KOPT-K1 (cell line): Measurements from ENCODE around the gene MYH10.
"Not testable (repeated sequence)": the region's sequence is repeated elsewhere in the genome, so short reads cannot be mapped to it uniquely, and the experiment has no call there.

Experiments used
- H3K27ac ChIP-seq: fragments of 200-600 bp; sonication (generic); 2 replicates; pipeline ENCODE4 v1.5.1; 2016; ENCODE audit warnings: antibody characterized with exemption, mild to moderate bottlenecking, low read depth, low read length; ENCODE audit not compliant: poor library complexity, severe bottlenecking
- H3K36me3 ChIP-seq: fragments of 200-600 bp; sonication (generic); 2 replicates; pipeline ENCODE4 v1.5.1; 2017; ENCODE audit warnings: antibody characterized with exemption, mild to moderate bottlenecking, low read length, moderate library complexity; ENCODE audit not compliant: insufficient read depth
- H3K9me3 ChIP-seq: fragments of 200-600 bp; sonication (generic); 2 replicates; pipeline ENCODE4 v1.5.1; 2017; ENCODE audit warnings: antibody characterized with exemption, low read length, mild to moderate bottlenecking; ENCODE audit not compliant: insufficient read depth, poor library complexity, severe bottlenecking

Gene MYH10

DNA sequence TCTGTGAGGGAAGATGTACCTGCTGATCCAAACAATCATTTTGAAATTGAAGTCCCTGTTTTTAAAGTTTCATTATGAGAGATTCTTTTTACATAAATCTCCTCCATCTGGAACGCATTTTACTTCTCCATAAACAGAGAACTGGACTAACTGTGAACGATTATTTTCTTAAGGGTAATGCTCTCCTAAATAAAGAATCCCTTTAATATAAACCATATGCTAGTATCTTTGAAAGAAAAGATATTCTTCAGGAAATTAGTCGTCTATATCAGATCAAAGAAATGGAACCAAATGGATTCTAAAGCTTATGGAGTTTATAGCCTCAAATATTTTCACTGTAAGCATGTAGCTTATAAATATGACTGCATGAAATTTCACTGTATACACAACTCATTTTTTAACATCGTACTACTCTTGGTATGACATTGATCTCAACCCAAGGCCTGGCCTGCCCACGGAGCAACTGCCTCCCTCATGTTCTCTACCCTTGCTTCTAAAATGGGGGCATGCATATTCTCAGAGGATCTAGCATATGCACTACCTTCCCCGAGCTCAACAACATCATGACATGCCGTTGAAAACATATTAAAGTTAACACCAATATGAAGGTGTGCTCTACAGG lies 66.4 kb downstream of the MYH10 start:
- peaks cover 16% of the 10 kb centered on the region for H3K36me3 ChIP-seq
- no peaks in the 10 kb centered on the region for H3K9me3 ChIP-seq
- no peak overlapping the region for H3K27ac ChIP-seq

DNA sequence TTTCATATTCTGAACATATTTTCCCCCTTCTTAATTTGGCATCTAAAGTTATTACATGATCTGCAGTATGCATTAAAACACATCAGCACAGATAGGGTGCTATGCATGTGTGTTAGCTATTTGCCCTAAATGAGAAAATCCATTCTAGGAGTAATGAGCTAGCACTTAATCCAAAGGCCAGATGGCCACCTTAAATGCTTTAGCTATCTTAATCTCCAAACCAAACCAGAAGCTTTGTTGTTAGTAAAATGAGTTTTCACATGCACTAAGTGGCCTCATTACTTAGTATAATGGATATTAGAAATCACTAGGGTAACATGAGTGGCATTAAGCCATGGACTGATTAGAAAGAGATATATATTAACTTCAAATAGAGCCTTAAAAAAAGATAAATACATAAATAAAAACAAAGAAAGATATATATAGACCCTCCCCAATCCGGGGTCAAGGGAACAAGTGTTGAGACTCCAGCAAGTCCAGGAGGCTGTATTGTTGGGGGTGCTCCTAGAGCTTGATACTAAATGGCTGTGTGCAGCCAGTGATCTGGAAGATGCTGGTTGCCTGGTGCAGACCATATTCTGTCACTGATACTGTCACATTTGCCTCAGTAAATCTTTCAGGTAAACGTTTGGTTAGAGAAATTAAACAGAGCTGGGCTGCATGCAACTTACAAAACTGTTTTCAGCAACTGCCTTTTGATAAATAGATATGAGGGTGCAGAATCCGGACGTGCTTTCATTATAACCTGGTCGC lies 67.3 kb downstream of the MYH10 start:
- no peak overlapping the region for H3K27ac ChIP-seq
- peaks cover 8% of the 10 kb centered on the region for H3K36me3 ChIP-seq
- H3K9me3 ChIP-seq: no peaks in the 10 kb centered on the region

DNA sequence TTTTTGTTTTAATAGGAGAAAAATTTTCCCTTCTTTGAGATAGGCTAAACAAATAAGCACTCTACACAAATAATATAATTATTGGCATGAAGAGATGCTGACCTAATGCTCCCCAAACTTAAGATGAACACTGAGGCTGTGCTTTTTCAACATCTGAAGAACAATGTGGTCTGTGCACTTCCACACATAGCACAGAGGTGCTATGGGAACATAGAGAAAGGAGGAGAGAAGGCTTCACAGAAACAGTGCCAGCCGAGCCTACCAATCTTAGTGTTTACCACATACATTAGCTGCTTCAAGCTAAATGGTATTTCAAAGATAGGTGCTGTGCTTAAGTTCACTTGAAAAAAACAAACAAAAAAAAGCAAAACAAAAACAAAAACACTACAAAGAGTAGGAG lies 72.4 kb downstream of the MYH10 start:
- H3K9me3 ChIP-seq: no peaks in the 10 kb centered on the region
- H3K27ac ChIP-seq: no peak overlapping the region
- no peaks in the 10 kb centered on the region for H3K36me3 ChIP-seq

DNA sequence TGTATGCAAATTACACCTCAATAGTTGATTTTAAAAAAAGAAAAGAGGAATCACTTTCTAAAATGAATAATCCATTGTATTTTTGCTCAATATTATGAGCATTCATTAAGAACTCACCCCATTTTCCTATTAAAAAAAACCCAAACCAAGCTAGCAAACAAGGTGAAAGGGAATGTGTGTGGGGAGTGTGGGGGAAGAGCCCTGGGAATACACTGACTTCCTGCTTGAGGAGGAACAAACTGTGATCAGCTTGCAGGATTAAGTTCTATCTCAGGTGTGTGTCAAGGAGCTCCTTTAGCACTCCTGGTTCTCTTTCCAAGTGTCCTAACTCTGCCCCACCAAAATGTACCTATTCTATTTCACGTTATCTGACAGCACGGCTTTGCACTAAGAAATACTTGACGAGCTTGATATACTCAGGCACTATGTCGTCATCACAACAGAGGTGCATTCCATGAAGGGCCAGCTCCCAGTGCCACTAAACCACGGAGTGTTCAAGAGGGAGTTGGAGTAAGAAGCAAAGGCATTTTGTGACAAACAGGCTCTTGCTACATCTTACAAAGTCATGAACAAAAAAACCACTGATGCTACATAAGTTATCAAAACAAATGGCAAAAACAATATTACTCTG lies 73.2 kb downstream of the MYH10 start:
- no peak overlapping the region for H3K27ac ChIP-seq
- H3K36me3 ChIP-seq: peaks cover 5% of the 10 kb centered on the region; the same call in 1 of the 2 replicates
- no peaks in the 10 kb centered on the region for H3K9me3 ChIP-seq

DNA sequence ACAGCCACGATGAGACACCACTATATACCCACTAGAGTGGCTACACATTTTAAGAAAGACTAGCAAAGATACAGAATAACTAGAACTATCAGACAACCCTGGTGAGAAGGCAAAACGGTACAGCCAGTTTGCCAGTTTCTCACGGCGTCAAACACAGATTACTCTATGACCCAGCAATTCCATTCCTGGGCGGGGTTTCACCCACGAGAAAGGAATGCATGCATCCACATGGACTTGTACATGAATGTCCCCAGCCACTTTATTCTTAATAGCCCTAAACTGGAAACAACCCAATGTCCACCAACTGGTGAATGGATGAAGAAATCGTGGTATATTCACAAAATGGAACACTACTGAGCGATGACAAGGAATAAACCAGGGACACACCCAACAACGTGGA lies 74.5 kb downstream of the MYH10 start:
- no peak overlapping the region for H3K27ac ChIP-seq
- peaks cover 5% of the 10 kb centered on the region; the same call in 1 of the 2 replicates for H3K36me3 ChIP-seq

DNA sequence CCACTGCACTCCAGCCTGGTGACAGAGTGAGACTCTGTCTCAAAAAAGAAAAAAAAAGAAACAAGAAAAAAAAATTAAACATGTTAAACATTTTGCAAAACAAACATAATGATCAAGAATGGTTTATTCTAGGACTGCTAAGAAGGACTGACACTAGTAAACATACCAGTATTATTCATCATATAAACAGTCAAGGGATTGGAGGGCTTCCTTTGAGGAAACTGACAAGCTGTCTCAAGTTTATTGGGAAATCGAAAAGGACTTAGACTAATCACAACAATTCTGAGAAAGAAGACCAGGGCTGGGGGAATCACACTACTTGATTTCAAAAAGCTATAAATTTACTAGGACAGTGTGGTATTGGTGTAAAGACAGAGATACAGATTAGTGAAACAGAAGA lies 75.5 kb downstream of the MYH10 start:
- Histone ChIP-seq H3K27ac (no peak overlapping the region), H3K9me3 (no peaks in the 10 kb centered on the region), H3K36me3 (peaks cover 5% of the 10 kb centered on the region; the same call in 1 of the 2 replicates)

More for the DNA sequence above, 74.5 kb downstream of the MYH10 start:
- no peaks in the 10 kb centered on the region for H3K9me3 ChIP-seq

DNA sequence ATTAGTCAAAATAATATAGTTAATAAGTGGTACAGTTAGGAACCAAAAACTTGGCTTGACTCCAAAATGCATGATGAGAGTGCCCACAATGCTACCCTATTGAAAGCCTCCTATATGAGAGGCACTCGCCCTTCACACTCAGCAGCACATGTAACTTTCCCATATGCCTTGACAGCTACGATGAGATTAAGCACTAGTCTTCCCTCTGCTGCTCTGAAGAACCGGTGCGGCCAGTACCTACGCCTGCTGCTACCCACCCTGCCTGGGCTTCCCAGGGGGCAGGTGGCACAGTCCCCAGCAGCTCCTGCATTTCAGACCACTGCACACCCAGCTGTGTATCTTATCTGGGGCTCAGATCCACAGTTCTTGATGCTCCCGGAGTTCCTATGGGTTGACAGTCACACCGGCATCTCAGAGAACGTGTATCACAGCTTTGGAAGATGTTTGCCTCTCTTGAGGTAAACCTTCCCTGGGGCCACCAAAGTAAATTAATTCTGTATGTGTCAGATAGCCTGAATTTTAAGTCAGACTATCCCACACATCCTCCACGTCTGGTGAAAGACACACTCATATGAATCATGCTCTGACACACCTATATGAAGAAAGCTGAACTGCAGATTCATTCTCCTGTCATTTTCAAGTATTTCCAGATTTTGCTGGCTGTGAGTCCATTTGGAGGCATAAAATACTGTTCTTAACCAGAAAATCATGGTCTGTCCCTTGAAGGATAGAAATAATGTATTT lies 77.8 kb downstream of the MYH10 start:
- no peak overlapping the region for H3K27ac ChIP-seq
- no peaks in the 10 kb centered on the region for H3K9me3 ChIP-seq
- peaks cover 5% of the 10 kb centered on the region for H3K36me3 ChIP-seq

DNA sequence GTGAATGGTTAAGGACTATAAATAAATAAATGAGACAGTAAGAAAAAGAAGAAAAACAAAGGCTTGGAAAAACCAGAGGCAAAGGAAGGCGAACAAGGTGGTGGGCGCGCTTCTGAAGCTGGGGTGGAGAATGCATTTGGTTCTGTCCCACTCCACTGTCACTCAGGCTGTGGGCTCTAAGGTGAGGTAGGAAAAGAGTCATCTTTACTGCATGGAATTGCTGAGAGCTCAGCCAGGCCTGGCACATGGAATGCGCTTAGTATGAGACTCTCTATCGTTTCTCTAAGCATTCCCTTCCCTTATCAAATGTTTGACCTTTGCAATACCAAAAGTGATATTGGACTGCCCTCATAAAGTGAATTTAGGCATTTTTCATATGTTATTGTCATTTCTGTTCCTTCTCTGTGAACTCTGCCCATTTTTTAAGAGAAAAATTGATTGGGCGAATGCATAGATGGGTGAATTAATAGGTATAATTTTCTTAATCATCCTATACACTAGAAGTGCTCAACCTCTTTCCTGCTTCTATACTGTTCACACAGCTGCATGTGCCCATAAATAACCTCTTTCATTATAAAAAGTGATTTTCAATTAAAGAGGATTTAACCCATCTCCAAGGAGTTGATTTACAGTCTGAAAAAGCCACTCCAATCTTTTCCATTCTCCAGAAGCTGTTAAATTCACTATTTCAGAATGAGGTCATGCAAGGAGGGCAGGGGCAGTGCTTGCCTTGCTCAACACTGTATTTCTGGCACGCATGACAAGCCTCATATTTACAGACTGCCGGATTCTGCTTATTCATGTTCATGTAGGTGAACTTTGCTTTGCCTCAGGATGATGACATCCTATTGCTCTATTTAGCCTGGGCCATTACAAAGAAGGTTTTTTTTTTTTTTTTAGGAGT lies 87.7 kb downstream of the MYH10 start:
- peaks cover 32% of the 10 kb centered on the region for H3K36me3 ChIP-seq
- H3K27ac ChIP-seq: no peak overlapping the region
- H3K9me3 ChIP-seq: no peaks in the 10 kb centered on the region

DNA sequence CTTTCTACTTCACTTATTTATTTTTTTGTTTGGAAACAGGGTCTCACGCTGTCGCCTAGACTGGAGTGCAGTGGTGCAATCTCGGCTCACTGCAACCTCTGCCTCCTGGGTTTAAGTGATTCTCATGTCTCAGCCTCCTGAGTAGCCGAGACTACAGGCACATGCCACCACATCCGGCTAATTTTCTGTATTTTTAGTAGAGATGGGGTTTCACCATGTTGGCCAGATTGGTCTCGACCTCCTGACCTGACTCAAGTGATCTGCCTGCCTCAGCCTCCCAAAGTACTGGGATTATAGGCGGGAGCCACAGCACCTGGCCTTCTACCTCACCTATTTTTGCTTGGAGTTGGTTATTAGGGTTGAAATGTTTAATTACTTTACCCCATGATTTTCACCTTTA lies 90.5 kb downstream of the MYH10 start:
- H3K36me3 ChIP-seq: peaks cover 29% of the 10 kb centered on the region
- H3K27ac ChIP-seq, H3K9me3 ChIP-seq: not testable (repeated sequence)

DNA sequence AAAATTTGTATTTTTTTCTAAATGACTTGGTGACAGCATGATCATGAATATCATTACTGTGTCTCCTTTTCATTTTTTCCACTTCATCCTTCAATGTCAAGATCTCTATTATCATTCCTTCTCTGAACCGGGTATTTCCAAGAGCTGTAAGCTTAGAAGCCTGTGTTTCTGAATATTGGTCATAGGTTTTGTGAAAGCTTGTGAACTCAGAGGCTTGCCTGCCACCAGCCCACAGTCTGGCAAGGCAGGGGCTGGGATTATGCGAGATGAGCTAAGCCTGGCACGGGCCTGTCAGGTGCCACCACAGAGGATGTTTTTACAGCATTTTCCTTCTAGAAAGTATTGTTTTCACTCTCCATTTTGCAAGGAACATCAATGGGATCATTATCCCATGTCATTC lies 92.8 kb downstream of the MYH10 start:
- peaks cover 38% of the 10 kb centered on the region for H3K36me3 ChIP-seq
- no peak overlapping the region for H3K27ac ChIP-seq
- no peaks in the 10 kb centered on the region for H3K9me3 ChIP-seq

DNA sequence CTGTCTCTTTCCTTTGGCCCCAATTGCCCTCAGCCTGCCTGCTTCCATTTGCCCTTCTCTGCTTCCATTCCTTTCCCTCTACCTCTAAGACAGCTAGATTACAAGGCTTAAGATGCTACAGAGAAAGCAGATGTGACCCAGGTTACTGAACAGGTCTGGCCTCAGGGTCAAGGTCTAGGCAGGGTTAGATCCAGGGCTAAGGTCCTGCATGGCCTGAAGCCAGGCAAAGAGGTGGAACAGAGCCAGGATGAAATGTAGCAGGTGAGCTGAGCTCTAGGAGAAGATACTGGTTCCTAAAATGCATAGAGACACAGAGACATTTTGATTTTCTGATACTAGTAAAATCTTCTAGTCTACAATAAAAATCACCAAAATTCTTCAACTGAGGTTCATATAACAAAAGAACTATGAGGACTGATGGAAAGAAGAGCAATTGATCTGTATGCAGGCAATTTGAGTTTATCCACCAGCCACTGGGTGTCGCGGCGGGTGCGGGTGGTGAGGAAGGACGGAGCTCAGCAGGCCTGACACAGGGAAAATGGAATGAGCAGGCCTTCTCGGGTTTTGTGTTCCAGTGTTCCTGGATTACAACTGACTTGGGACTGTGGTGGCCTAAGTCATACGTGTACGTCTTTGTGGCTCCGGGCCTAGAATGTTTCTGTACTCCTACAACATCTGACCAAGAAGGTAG lies 95.9 kb downstream of the MYH10 start:
- H3K27ac ChIP-seq: no peak overlapping the region
- no peaks in the 10 kb centered on the region for H3K9me3 ChIP-seq
- peaks cover 28% of the 10 kb centered on the region for H3K36me3 ChIP-seq

DNA sequence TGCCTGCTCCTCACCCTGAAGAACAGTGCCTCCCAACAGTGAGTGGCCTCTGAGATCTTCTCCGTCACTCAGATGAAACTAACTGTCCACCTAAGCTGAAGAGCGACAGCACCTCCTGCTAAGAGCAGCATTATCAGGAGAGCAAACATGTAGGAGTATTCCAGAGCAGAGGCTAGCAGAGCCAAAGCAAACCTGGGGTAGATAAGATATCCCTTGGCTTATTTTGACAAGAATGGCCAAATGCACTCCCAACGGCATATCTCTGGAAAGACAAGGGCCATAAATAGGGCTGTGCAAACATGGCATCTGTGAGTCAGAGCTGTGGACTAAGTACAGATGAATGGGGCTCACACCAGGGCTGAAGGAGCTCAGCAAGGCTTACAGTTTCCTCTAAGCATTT lies 98.5 kb downstream of the MYH10 start:
- Histone ChIP-seq H3K36me3 (peaks cover 42% of the 10 kb centered on the region), H3K9me3 (no peaks in the 10 kb centered on the region), H3K27ac (no peak overlapping the region)

DNA sequence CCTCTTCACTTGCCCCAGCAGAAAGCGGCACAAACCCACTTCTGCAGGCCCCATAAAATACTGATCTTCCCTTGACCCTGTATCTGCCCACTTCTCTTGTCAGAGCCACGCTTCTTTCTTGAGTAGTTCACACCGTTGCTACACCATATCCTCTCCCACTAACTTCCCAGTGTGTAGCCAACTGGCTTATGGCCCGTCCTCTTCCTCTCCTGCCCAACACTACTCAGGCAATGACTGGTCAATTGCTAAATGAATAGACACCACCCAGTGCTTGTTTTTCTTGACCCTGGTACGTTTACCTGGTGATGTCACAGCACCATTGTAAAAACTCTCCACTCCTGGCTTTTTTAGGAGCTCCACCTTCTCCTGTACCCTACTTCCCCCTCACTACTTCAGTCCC lies 107.9 kb downstream of the MYH10 start:
- Histone ChIP-seq H3K27ac (no peak overlapping the region), H3K9me3 (no peaks in the 10 kb centered on the region), H3K36me3 (peaks cover 41% of the 10 kb centered on the region)

DNA sequence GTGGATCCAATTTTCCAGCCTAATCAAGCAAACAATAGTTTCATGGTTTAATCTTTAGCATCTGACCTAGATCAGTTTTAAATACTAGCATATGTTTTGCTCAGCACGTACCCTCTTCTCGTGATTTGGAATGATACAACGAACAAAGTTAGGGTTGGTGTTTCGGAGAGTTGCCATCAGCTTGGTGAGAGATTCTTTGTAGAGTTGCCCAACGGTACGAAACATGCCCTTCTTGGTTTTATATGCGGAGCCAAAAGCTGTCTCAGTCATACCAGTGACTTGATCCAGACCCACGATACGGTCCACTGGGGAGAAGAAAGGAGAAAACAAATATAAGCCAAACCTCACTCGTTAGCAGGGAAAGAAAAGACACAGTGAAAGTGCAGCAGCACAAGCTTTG lies 109.5 kb downstream of the MYH10 start:
- no peak overlapping the region for H3K27ac ChIP-seq
- H3K36me3 ChIP-seq: peaks cover 47% of the 10 kb centered on the region
- H3K9me3 ChIP-seq: no peaks in the 10 kb centered on the region
